DMS79 treated with DMSO at 0.1 percent for 48 hours (cell line): Measurements from ENCODE around the gene APOC1.
"Not testable (repeated sequence)": the region's sequence is repeated elsewhere in the genome, so short reads cannot be mapped to it uniquely, and the experiment has no call there.

Source experiments
- DNase-seq: peaks from one replicate; lab custom pipeline; 2025; lab: John Stamatoyannopoulos, UW

Gene APOC1

GRCh38 chr19:44889830-44890365 lies 24.5 kb upstream of the APOC1 start:
- no peak for DNase-seq

DNA sequence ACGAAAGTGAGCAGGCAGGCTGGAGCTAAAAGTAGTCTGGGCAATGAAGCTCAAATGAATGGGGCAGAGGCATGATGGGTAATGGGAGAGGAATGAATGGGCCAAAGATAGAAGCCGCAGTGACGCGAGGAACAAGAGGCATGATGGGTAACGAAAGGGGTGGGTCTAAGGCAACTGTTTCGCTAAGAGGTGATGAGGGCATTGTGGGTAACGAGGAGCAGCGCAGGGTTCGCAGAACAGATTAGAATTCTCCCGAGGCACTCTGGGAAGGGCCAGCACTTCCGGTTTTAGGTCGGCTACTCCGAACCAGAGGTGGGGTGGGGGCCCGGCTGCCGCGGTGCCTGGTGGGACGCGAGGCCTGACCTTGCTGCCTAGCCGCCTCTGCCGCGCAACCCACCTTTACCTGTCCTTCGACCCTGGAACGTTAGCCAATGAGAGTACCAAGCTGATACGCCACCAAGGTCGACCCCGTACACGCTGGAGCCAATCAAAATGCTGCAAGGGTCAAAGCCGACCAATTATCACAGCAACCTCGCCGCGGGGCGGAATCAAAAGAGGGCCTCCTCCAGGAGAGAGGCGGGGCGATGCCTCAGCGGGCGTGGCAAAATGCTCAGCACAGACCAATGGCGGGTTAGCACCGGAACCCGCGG lies 23.9 kb upstream of the APOC1 start:
- peak; percentile 100 for DNase-seq

DNA sequence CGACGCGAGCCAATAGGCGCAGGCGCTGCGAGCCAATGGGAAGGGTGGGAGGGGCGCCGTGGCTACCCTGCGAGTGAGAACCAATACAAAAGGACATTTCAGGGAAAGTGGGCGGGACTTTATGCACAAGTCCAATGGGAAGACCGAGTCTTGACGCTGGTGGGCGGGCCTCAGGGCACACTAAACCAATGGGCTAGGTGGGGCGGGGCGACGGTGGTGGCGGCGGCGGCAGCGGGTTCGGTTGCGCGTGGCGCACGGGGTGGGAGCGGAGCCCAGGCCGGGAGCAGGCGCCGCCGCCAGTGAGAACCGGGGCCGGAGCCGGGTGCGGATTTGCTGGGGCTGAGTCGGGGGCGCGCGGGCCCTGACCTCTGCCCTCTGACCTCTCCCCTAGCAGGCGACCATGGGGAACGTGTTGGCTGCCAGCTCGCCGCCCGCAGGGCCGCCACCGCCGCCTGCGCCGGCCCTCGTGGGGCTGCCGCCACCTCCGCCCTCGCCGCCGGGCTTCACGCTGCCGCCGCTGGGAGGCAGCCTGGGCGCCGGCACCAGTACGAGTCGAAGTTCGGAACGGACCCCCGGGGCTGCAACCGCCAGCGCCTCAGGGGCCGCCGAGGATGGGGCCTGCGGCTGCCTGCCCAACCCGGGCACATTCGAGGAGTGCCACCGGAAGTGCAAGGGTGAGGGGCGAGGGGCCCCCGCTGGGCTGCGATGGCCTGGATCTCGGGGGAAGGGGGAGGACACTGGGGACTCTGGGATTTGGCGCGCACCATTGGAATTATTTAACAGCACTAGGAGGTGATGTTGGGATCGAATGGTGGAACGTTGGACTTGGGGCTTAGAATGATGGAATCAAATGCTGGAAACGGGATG lies 23.2 kb upstream of the APOC1 start, which contains the start of gene TOMM40:
Gene TOMM40 (plus strand): TSS at position 239 of the 867 bp plus-strand sequence. CDS start 162 bp downstream, at position 401.
- peak; percentile 100 for DNase-seq

- DNase-seq: no peak
Observed at GRCh38 chr19:44892932-44893331, 21.5 kb upstream of the APOC1 start.

DNA sequence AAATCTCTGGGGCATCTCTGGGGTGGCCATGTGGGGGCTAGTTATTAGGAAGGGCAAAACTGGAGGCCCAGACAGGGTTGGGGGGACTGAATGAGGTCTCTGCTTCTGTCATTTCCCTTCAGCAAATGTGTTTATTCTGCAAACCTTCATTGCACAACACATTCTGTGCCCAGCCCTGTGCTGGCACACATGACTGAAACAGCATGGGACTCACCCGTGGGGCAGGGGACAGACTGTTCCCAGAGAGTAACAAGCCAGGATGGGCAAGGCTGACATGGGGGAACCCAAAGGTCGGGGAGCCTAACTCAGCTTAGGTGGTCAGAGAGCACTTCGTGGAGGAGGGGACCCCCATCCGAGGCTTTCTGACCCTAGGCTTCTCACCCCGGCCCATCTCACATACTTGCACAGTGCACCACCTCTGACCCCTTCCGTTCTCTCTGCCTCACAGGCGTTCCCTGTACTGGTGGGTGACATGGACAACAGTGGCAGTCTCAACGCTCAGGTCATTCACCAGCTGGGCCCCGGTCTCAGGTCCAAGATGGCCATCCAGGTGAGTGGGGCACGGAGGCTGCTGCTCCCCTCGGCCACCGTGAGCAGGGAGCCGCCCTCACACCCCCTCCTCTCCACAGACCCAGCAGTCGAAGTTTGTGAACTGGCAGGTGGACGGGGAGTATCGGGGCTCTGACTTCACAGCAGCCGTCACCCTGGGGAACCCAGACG lies 20.9 kb upstream of the APOC1 start:
- DNase-seq: no peak

- no peak for DNase-seq
Observed at GRCh38 chr19:44894052-44894400, 20.4 kb upstream of the APOC1 start.

DNA sequence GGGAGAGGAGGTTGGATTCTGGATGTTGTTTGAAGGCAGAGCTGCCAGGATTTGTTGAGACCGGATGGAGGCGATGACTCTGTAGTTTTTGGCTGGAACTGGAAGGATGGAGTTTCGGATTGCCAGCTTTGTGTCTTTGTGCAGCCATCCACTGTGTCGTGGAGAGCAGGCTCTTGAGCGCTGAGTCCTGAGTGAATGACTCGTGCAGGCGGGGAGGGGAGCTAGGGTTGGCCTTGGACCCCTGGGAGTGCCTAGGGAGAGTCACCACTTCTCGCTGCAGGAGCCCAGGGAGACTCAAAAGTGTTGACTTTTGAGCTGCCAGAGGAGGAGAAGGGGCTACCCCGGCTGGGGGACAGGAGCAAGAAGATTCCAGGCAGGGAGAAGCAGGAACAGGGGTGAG lies 19.5 kb upstream of the APOC1 start:
- no peak for DNase-seq

DNA sequence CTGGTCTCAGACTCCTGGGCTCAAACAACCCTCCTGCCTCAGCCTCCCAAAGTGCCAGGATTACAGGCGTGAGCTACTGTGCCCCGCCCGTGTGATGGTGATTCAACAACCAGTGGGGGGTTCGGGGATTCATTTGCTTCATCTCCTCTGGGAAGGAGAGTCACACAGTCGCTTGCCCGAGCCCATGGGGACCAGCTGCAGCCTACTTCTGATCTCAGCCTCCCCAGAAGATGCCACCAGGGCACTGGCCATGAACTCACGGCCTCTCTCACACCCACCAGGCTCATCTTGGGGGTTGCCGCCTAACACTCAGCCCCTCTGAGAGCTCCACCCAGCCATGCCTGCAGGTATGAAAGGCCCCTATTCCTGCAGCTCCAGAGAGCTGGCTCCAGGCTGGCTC lies 16.6 kb upstream of the APOC1 start:
- no peak for DNase-seq

- DNase-seq: no peak
Observed at GRCh38 chr19:44900328-44901244, 13.8 kb upstream of the APOC1 start.

- no peak for DNase-seq
Observed at GRCh38 chr19:44903216-44903601, 11.2 kb upstream of the APOC1 start.

- DNase-seq: peak; percentile 18
Observed at GRCh38 chr19:44903602-44904425, 10.6 kb upstream of the APOC1 start.

DNA sequence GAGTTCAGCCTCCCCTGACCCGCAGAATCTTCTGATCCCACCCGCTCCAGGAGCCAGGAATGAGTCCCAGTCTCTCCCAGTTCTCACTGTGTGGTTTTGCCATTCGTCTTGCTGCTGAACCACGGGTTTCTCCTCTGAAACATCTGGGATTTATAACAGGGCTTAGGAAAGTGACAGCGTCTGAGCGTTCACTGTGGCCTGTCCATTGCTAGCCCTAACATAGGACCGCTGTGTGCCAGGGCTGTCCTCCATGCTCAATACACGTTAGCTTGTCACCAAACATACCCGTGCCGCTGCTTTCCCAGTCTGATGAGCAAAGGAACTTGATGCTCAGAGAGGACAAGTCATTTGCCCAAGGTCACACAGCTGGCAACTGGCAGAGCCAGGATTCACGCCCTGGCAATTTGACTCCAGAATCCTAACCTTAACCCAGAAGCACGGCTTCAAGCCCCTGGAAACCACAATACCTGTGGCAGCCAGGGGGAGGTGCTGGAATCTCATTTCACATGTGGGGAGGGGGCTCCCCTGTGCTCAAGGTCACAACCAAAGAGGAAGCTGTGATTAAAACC lies 9.9 kb upstream of the APOC1 start:
- no peak for DNase-seq

DNA sequence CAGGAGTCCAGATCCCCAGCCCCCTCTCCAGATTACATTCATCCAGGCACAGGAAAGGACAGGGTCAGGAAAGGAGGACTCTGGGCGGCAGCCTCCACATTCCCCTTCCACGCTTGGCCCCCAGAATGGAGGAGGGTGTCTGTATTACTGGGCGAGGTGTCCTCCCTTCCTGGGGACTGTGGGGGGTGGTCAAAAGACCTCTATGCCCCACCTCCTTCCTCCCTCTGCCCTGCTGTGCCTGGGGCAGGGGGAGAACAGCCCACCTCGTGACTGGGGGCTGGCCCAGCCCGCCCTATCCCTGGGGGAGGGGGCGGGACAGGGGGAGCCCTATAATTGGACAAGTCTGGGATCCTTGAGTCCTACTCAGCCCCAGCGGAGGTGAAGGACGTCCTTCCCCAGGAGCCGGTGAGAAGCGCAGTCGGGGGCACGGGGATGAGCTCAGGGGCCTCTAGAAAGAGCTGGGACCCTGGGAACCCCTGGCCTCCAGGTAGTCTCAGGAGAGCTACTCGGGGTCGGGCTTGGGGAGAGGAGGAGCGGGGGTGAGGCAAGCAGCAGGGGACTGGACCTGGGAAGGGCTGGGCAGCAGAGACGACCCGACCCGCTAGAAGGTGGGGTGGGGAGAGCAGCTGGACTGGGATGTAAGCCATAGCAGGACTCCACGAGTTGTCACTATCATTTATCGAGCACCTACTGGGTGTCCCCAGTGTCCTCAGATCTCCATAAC lies 8.8 kb upstream of the APOC1 start, which contains the start of gene APOE:
Gene APOE (plus strand): TSS at position 360 of the 724 bp plus-strand sequence. CDS start 829 bp downstream, outside the sequence.
- no peak for DNase-seq

DNA sequence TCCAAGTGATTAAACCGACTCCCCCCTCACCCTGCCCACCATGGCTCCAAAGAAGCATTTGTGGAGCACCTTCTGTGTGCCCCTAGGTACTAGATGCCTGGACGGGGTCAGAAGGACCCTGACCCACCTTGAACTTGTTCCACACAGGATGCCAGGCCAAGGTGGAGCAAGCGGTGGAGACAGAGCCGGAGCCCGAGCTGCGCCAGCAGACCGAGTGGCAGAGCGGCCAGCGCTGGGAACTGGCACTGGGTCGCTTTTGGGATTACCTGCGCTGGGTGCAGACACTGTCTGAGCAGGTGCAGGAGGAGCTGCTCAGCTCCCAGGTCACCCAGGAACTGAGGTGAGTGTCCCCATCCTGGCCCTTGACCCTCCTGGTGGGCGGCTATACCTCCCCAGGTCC lies 6.8 kb upstream of the APOC1 start:
- no peak for DNase-seq

- no peak for DNase-seq
Observed at GRCh38 chr19:44908074-44908835, 6.2 kb upstream of the APOC1 start.

DNA sequence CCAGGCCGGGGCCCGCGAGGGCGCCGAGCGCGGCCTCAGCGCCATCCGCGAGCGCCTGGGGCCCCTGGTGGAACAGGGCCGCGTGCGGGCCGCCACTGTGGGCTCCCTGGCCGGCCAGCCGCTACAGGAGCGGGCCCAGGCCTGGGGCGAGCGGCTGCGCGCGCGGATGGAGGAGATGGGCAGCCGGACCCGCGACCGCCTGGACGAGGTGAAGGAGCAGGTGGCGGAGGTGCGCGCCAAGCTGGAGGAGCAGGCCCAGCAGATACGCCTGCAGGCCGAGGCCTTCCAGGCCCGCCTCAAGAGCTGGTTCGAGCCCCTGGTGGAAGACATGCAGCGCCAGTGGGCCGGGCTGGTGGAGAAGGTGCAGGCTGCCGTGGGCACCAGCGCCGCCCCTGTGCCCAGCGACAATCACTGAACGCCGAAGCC lies 5.6 kb upstream of the APOC1 start:
- no peak for DNase-seq

DNA sequence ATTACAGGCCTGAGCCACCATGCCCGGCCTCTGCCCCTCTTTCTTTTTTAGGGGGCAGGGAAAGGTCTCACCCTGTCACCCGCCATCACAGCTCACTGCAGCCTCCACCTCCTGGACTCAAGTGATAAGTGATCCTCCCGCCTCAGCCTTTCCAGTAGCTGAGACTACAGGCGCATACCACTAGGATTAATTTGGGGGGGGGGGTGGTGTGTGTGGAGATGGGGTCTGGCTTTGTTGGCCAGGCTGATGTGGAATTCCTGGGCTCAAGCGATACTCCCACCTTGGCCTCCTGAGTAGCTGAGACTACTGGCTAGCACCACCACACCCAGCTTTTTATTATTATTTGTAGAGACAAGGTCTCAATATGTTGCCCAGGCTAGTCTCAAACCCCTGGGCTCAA lies 4.6 kb upstream of the APOC1 start:
- DNase-seq: no peak

GRCh38 chr19:44911896-44912295 lies 2.5 kb upstream of the APOC1 start:
- not testable (repeated sequence) for DNase-seq

DNA sequence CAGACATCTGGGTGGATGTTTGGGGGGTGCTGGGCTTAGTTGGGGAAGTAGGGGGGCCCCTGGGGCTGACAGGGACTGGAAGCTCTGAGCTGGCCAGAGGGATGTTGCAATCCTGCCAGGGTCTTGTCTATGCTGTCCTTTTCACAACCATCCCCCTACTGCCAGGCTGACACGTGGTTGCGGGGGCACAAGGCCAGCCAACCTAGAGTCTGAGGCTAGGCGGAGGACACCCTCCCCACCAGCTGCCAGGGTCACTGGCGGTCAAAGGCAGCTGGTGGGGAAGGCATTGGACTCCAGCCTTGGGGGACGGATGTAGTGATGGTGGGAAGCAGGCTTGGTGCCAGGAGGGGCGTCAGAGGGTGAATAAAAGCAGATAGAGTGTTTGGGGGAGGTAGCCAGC lies 1.6 kb upstream of the APOC1 start:
- DNase-seq: no peak
